Small intestine (tissue), 7 donors: Measurements from ENCODE around the gene BMPER. TPM values are rescaled to one million over a fixed set of nuclear protein-coding genes. Genes with fewer than 3 reads are reported as not detected.

ENCODE experiments used
- DNase-seq, 2 donors: peaks; one replicate each; pipeline versions ENCODE4 v3.0.0 to v3.0.0-alpha.2; 2013
- FAIRE-seq: peaks from 2 replicates; lab custom pipeline; 2012; peaks lifted over from hg19 to GRCh38; lab: Jason Lieb, UNC
- H3K27ac ChIP-seq, 3 donors: one replicate each; pipeline ENCODE4 v1.5.1; 2013; ENCODE audit warnings: low read length in 2 of 3, mild to moderate bottlenecking in 2 of 3, control low read depth in 1 of 3, inconsistent platforms in 1 of 3, low read depth in 1 of 3, moderate library complexity in 1 of 3
- H3K27me3 ChIP-seq, 3 donors: one replicate each; pipeline ENCODE4 v1.6.1; 2013; ENCODE audit warnings: low read length in 3 of 3, inconsistent platforms in 1 of 3; ENCODE audit not compliant: control insufficient read depth in 3 of 3, insufficient read depth in 3 of 3
- H3K36me3 ChIP-seq, 3 donors: one replicate each; pipeline ENCODE4 v1.6.1; 2013; ENCODE audit warnings: low read length in 3 of 3, inconsistent platforms in 1 of 3, low read depth in 1 of 3, mild to moderate bottlenecking in 1 of 3, moderate library complexity in 1 of 3; ENCODE audit not compliant: control insufficient read depth in 3 of 3, insufficient read depth in 2 of 3
- H3K4me1 ChIP-seq, 3 donors: one replicate each; pipeline ENCODE4 v1.6.1; 2013; ENCODE audit warnings: low read length in 2 of 3, inconsistent platforms in 1 of 3, low read depth in 1 of 3, mild to moderate bottlenecking in 1 of 3, moderate library complexity in 1 of 3; ENCODE audit not compliant: control insufficient read depth in 3 of 3, insufficient read depth in 2 of 3
- H3K4me3 ChIP-seq, 3 donors: one replicate each; pipeline ENCODE4 v1.5.1; 2013; ENCODE audit warnings: low read length in 3 of 3, control low read depth in 1 of 3, inconsistent platforms in 1 of 3, low read depth in 1 of 3, mild to moderate bottlenecking in 1 of 3, moderate library complexity in 1 of 3
- H3K9me3 ChIP-seq, 2 donors: one replicate each; pipeline ENCODE4 v1.6.1; 2013; ENCODE audit warnings: low read depth in 1 of 2, low read length in 1 of 2; ENCODE audit not compliant: control insufficient read depth in 2 of 2, insufficient read depth in 1 of 2
- WGBS, 3 donors: extraction: QIAGEN DNeasy Blood & Tissue Kit; methylation state at CpG; one replicate each; pipeline ENCODE4 v1.1.7; 2013; 5-methylcytosine and 5-hydroxymethylcytosine counted together
- polyA plus RNA-seq, 4 donors: library from polyadenylated mRNA; stranded (reverse) in 3 of 4; unstranded in 1 of 4; fragments of 200-250 nt in 3 of 4; fragments of 120-200 nt in 1 of 4; gene quantifications; one replicate each; pipeline versions ENCODE4 v1.2.1 to v1.2.3, GENCODE V29; 2013
- donor health status: healthy with polysubstance abuse.
- donor health status: control.
- donor health status: control.
- donor health status: Bipolar disorder and iron deficiency.
- donor health status: healthy.

The BMPER gene
- polyA plus RNA-seq, 4 donors, result 1.1 to 1.9 (median 1.2) TPM; not detected in 1

DNA sequence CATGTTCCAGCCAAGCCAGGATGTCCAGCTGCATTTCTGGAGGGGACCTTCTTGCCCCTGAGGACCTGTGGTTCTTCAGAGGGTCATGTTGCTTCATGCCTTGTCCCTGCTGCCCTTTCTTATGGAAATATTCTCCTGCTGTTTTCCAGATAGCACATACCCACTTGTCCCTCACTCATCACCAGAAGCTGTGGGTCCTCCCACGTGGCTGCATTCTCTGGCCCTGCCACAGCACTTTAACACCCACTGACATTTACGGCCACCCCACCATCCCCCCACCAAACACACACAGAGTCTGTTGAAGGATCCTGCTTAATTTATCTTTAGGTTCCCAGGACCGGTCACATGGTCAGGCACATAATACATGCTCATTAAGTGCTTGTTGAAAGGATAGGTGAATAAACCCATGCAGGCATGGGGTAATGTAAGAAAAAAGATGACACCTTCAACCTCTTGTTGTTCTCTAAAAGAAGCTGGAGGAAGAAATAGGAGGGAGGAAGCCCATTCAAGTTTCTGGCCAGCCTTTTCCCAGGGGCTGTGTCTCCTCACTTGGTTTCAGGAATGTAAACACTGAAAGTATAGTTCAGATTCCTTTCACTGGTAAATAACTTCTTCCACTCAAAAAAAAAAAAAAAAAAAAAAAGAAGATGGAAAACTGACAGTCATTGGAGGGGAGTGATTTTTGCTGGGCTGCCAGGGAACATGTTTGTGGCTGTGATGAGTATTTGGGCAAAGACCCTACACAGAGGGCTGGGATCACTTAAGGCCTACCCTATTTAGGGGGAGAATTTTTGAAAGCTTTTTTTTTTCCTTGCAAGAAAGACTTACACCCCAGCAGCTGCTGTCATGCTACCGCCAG lies 19.8 kb upstream of the BMPER start:
- Histone ChIP-seq H3K9me3 (no peaks in the 10 kb centered on the region), H3K27ac (no peak overlapping the region), H3K4me3 (no peak overlapping the region), H3K4me1 (no peaks in the 10 kb centered on the region), H3K36me3 (no peaks in the 10 kb centered on the region), H3K27me3 (no peaks in the 10 kb centered on the region)
- DNase-seq (no peak), FAIRE-seq (no peak)
- WGBS, 3 donors, result 73 to 88% (median 83%) methylated on average over 4 of the region's 4 CpGs

DNA sequence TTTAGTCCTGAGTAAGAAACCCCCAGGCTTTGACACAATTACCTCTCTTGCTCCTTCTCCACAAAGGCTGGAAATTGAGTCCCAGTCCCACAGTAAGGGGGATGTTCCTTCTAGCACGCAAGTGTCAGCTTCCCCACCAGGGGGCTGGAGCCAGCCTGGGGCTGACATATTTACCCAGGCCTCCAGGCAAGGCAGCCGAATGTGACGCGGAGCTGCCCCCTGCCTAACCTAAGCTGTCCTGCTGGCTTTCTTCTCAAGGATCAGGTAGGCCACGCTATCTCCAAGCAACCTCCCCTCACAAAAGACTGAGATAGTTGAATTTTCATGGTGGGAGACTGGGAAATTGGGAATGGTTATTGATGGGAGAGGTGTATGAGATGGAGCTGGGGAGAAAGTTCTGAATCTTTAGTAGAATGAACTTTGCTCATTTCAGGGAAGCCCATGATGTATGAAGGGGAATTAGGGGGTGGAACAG lies 19.2 kb upstream of the BMPER start:
- Histone ChIP-seq H3K36me3 (no peaks in the 10 kb centered on the region), H3K4me1 (no peaks in the 10 kb centered on the region), H3K9me3 (no peaks in the 10 kb centered on the region), H3K27me3 (no peaks in the 10 kb centered on the region), H3K4me3 (no peak overlapping the region), H3K27ac (no peak overlapping the region)
- no peak for DNase-seq
- 85 to 97% (median 91%) methylated on average over 5 of the region's 5 CpGs for WGBS, 3 donors
- no peak for FAIRE-seq

DNA sequence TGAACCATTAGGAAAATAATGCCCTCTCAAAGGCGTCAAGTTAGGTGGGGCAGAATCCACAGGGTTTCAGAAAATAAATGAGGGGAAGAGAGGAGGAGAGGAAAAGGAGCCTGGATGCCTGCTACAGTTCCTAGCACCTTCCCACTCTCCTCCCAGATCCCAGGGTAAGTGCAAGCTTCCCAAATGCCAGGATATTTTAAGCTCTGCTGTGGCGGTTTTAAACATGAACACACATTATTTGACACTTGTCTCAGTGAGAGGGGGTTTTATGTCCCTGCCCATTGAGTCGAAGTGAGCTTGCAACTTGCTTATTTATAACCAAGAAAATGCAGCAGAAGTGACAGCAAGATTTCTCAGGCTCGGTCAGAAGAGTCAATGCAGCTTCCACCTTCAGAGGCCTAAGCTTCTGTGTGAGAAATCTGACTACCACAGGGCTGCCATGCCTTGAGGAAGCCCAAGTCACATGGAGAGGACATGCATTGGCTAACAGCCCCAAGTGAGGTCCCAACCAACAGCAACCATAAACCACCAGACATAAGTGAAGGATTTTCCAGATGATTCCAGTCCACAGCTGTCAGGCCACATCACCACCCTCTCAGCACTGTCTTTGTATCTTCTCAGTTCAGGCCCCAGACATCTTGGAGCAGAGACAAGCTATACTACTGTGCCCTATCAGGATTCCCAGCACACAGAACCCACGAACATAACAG lies 17.9 kb upstream of the BMPER start:
- H3K9me3 ChIP-seq, result no peaks in the 10 kb centered on the region
- no peak overlapping the region for H3K27ac ChIP-seq
- WGBS, 3 donors, result 76 to 89% (median 79%) methylated on average over 5 of the region's 5 CpGs
- H3K27me3 ChIP-seq, result peaks cover 0 to 3% (median 0%) of the 10 kb centered on the region in 3 donors
- DNase-seq, result no peak
- FAIRE-seq, result no peak
- no peaks in the 10 kb centered on the region for H3K4me1 ChIP-seq
- no peaks in the 10 kb centered on the region for H3K36me3 ChIP-seq
- H3K4me3 ChIP-seq, result no peak overlapping the region

DNA sequence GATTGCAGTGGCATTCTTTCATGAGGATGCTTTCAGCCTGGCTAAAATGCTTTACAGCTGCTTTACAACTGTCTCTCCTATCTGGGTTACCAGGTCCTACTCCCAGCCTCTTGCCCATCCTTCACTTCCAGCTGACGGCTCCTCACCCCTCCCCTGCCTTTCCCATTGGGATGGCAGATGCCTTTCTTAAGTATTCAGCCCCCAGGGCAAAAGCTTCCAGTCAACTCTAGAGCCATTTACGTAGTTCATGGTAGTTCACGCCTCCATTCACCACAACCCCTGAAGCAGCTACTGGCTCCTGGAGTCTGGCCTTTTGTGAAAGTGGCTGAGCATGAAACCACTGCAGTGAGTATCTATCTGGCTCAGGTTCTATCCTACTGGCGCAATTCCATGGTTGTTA lies 17.2 kb upstream of the BMPER start:
- 25 to 61% (median 46%) methylated on average over 4 of the region's 4 CpGs for WGBS, 3 donors
- no peaks in the 10 kb centered on the region for H3K4me1 ChIP-seq
- no peak overlapping the region for H3K4me3 ChIP-seq
- DNase-seq (no peak), FAIRE-seq (no peak)
- no peak overlapping the region for H3K27ac ChIP-seq
- peaks cover 0 to 3% (median 0%) of the 10 kb centered on the region in 3 donors for H3K27me3 ChIP-seq
- H3K36me3 ChIP-seq, result no peaks in the 10 kb centered on the region
- H3K9me3 ChIP-seq, result no peaks in the 10 kb centered on the region

DNA sequence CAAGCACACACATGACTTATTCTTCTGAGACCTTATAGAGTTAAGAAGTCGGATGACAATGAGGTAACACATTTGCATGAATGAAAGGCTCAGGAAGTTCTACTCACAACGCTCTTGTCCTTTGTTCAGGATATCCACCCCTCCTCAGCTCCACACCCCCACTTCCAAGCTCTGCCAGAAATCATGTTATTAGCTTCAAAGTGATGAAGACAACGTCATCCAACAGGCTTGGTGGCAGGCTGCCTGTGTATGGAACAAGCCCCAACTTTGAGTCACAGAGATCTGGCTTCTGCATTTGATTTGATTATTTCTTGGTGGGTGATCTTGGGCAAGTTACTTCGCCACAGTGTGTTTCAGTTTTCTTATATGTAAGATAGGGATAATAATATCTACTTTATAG lies 12.4 kb upstream of the BMPER start:
- no peaks in the 10 kb centered on the region for H3K9me3 ChIP-seq
- H3K36me3 ChIP-seq, result no peaks in the 10 kb centered on the region
- FAIRE-seq, result no peak
- H3K4me1 ChIP-seq, result no peaks in the 10 kb centered on the region
- 75 to 88% (median 77%) methylated on average over 4 of the region's 4 CpGs for WGBS, 3 donors
- peaks cover 0 to 7% (median 0%) of the 10 kb centered on the region in 3 donors for H3K27me3 ChIP-seq
- no peak for DNase-seq
- no peak overlapping the region for H3K4me3 ChIP-seq
- H3K27ac ChIP-seq, result no peak overlapping the region

DNA sequence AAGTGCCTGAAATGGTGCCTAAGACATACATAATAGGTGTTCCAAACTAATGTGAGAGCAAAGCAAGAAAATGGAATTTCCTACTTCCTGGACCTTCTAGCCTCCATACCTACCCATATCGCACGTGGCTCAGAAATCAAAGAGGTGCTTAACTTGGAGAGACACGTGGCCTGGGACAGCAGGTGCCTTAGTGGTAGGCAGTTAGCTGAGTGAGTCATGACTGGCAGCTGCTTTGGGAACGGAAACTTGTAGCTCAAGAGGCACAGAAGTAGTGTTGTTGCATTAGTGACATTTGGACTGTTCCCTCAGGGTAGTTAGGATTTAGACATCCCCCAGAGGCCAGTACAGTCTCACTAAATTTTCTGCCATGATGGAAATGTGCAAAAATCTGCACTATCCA lies 12.0 kb upstream of the BMPER start:
- no peak overlapping the region for H3K27ac ChIP-seq
- peaks cover 0 to 7% (median 0%) of the 10 kb centered on the region in 3 donors for H3K27me3 ChIP-seq
- no peak overlapping the region for H3K4me3 ChIP-seq
- DNase-seq, result no peak
- H3K9me3 ChIP-seq, result no peaks in the 10 kb centered on the region
- no peaks in the 10 kb centered on the region for H3K4me1 ChIP-seq
- FAIRE-seq, result no peak
- H3K36me3 ChIP-seq, result no peaks in the 10 kb centered on the region
- WGBS, 3 donors, result 17 to 55% (median 24%) methylated on average over 4 of the region's 4 CpGs

DNA sequence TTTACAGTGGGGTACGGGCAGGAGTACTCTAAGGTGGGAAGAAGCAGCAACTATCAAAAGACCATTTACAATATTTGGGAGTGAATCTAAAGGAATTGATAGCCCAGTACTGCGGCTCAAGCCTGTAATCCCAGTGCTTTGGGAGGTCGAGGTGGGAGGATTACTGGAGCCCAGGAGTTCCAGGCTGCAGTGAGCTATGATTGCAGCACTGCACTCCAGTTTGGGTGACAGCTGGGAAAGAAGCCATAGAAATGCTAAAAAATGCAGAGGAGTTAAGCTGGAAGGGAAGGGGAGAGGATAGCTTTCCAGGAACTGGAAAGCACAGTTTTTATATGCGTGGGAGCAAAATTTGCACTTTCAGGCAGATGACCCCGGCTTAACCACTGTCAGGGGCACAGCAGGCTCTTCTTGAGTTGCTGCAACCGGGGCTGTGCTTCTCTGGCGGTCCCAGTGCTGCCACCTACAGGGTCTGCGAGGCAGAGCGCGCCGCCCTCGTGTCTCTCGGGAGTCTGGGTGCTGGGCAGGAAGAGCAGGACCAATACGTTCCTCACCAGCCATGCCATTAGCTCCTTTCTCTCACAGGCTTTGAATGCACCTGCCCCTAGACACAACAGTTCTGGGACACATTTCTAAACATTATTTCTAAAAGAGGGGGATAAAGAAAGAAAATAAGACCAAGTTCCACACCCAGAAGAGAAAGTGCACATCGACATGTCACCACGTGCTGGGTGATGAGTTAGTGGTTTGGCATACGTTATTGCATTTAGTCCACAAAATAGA lies 10.1 kb upstream of the BMPER start:
- WGBS, 3 donors, result 20 to 24% (median 22%) methylated on average over 17 of the region's 17 CpGs
- Histone ChIP-seq H3K9me3 (no peaks in the 10 kb centered on the region), H3K27me3 (peaks cover 0 to 11% (median 0%) of the 10 kb centered on the region in 3 donors), H3K4me1 (no peaks in the 10 kb centered on the region), H3K4me3 (no peak overlapping the region), H3K36me3 (no peaks in the 10 kb centered on the region), H3K27ac (no peak overlapping the region)
- DNase-seq, result peak; percentile 71 to 81
- FAIRE-seq, result no peak

DNA sequence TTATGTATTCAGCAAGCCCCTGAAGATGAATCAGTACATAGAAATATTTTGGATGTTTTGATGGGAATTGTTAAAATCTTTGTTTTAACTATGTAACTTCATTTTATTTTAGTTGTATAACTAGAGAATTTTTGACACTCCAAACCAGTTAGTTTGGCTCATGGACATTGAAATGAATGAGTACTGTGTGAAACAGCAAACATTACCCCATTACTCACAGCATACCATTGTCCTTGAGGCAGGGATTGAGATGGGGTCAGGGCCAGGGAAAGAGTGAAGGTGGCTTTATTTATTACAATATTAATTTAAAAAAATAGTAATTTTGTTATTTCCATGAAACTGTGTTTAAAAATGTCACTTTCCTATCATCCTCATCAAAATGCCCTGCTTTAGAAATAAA lies 4.8 kb upstream of the BMPER start:
- FAIRE-seq (no peak), DNase-seq (no peak)
- H3K9me3 ChIP-seq, result no peaks in the 10 kb centered on the region
- no peaks in the 10 kb centered on the region for H3K36me3 ChIP-seq
- H3K4me3 ChIP-seq, result no peak overlapping the region
- peaks cover 0 to 46% (median 5%) of the 10 kb centered on the region in 3 donors for H3K27me3 ChIP-seq
- peaks cover 0 to 7% (median 0%) of the 10 kb centered on the region in 3 donors for H3K4me1 ChIP-seq
- H3K27ac ChIP-seq, result no peak overlapping the region
